Neutrophil (primary cell): ENCODE data around the gene GRHL3.
"Not testable (repeated sequence)": the region's sequence is repeated elsewhere in the genome, so short reads cannot be mapped to it uniquely, and the experiment has no call there.

Experiments
- H3K27ac ChIP-seq: fragments of 200-600 bp; sonication (generic); 2 replicates; pipeline ENCODE4 v1.5.1; 2016; ENCODE audit warnings: mild to moderate bottlenecking, moderate library complexity
- H3K27me3 ChIP-seq: fragments of 200-600 bp; sonication (generic); 2 replicates; pipeline ENCODE4 v1.6.0; 2016; ENCODE audit warnings: mild to moderate bottlenecking
- H3K36me3 ChIP-seq: fragments of 200-600 bp; sonication (generic); 2 replicates; pipeline ENCODE4 v1.5.1; 2017
- H3K4me1 ChIP-seq, 2 experiments: fragments of 200-600 bp in 1 of 2; sonication (generic) in 1 of 2; 1 replicate in 1 of 2; 2 replicates in 1 of 2; pipeline versions ENCODE4 v1.5.1 to v1.6.1; 2013 to 2016; ENCODE audit warnings: low read depth in 1 of 2, low read length in 1 of 2, mild to moderate bottlenecking in 1 of 2, moderate library complexity in 1 of 2; ENCODE audit not compliant: control insufficient read depth in 1 of 2, insufficient read depth in 1 of 2
- H3K4me3 ChIP-seq, 2 experiments: fragments of 200-600 bp in 1 of 2; sonication (generic) in 1 of 2; 1 replicate in 1 of 2; 2 replicates in 1 of 2; pipeline ENCODE4 v1.5.1; 2013 to 2016; ENCODE audit warnings: low read depth in 1 of 2, low read length in 1 of 2, mild to moderate bottlenecking in 1 of 2, moderate library complexity in 1 of 2
- H3K9me3 ChIP-seq: fragments of 200-600 bp; sonication (generic); 2 replicates; pipeline ENCODE4 v1.5.1; 2016
- TF ChIP-seq, protein P1 (sequence below): fragments of 200-600 bp; sonication (generic); IDR thresholded peaks from 2 replicates; pipeline ENCODE4 v1.5.1; 2016; ENCODE audit warnings: antibody characterized with exemption

The GRHL3 gene

GRCh38 chr1:24319312-24319863 lies at the start of gene GRHL3:
Gene GRHL3, plus strand, starts transcription at chr1:24319357. Its CDS starts 195 bp downstream, at chr1:24319552.
- Histone ChIP-seq H3K36me3 (no peaks in the 10 kb centered on the region), H3K4me1 (peaks cover 12 to 30% of the 10 kb centered on the region in 2 experiments), H3K9me3 (no peaks in the 10 kb centered on the region), H3K4me3 (no peak within 1 kb of the TSS), H3K27me3 (peaks cover 87% of the 10 kb centered on the region), H3K27ac (no peak within 1 kb of the TSS)
- TF ChIP-seq, protein P1, sequence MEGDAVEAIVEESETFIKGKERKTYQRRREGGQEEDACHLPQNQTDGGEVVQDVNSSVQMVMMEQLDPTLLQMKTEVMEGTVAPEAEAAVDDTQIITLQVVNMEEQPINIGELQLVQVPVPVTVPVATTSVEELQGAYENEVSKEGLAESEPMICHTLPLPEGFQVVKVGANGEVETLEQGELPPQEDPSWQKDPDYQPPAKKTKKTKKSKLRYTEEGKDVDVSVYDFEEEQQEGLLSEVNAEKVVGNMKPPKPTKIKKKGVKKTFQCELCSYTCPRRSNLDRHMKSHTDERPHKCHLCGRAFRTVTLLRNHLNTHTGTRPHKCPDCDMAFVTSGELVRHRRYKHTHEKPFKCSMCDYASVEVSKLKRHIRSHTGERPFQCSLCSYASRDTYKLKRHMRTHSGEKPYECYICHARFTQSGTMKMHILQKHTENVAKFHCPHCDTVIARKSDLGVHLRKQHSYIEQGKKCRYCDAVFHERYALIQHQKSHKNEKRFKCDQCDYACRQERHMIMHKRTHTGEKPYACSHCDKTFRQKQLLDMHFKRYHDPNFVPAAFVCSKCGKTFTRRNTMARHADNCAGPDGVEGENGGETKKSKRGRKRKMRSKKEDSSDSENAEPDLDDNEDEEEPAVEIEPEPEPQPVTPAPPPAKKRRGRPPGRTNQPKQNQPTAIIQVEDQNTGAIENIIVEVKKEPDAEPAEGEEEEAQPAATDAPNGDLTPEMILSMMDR: no peak

GRCh38 chr1:24274203-24275103 lies 44.7 kb upstream of the GRHL3 start:
- H3K4me3 ChIP-seq, H3K4me1 ChIP-seq, H3K27ac ChIP-seq, H3K36me3 ChIP-seq, H3K9me3 ChIP-seq: not testable (repeated sequence)
- peaks cover 60% of the 10 kb centered on the region for H3K27me3 ChIP-seq

- Histone ChIP-seq H3K4me1 (no peaks in the 10 kb centered on the region), H3K36me3 (no peaks in the 10 kb centered on the region), H3K27ac (no peak overlapping the region), H3K27me3 (peaks cover 60% of the 10 kb centered on the region), H3K9me3 (no peaks in the 10 kb centered on the region), H3K4me3 (no peak overlapping the region)
- TF ChIP-seq, protein P1: no peak
Observed at GRCh38 chr1:24275104-24275410, 44.1 kb upstream of the GRHL3 start.

- TF ChIP-seq, protein P1: no peak
- no peaks in the 10 kb centered on the region for H3K9me3 ChIP-seq
- peaks cover 59% of the 10 kb centered on the region for H3K27me3 ChIP-seq
- no peaks in the 10 kb centered on the region for H3K36me3 ChIP-seq
- H3K4me3 ChIP-seq: no peak overlapping the region
- no peaks in the 10 kb centered on the region for H3K4me1 ChIP-seq
- H3K27ac ChIP-seq: no peak overlapping the region
Observed at GRCh38 chr1:24275510-24275909, 43.6 kb upstream of the GRHL3 start.

DNA sequence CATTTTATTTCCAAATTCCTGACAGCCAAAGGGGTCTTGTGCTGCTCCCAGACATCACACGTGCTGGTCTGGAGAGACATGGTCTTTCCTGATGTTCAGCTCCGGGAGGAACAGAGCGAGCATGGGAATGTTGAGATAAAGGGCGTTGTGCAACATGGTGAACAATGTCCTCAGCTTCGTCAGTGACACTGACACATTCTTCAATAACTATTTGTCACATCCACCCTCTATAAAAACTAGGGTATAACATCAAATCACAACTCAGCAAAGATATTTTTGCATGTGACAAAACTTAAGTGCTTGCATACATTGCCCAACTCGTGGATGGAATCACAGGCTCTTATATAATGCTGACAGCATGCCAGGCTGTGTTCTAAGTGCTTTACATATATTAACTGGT lies 42.4 kb upstream of the GRHL3 start:
- Histone ChIP-seq H3K9me3 (no peaks in the 10 kb centered on the region), H3K27ac (no peak overlapping the region), H3K4me1 (no peaks in the 10 kb centered on the region), H3K4me3 (no peak overlapping the region), H3K27me3 (peaks cover 54% of the 10 kb centered on the region), H3K36me3 (no peaks in the 10 kb centered on the region)
- TF ChIP-seq, protein P1: no peak
